ENCODE measurements around the gene PLA2G4A. TPM values are rescaled to one million over a fixed set of nuclear protein-coding genes. Genes with fewer than 3 reads are reported as not detected.

Gene PLA2G4A
- total and polyA plus RNA-seq, 2 experiments from 2014 or later: 1.1 to 3.8 TPM

DNA sequence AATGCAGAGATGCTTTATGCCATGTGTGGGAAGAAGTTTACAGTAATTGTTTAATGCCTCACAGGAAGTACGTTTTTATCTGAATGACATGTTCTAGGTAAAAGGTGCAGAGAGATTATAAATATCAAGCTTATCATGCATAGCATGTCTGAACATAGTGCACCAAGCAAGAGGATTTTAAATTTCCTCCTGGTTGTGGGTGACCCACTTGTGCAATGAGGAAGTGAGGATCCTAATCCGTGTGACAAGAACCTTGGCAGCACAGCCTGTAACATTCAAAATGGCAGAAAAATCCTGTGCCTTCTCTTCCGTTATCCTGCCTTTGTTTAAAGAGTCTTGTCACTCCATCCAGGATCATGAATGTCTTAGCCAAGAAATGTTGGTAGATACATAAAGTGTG lies 75.6 kb downstream of the PLA2G4A start (continued):
- TF ChIP-seq, protein P1, sequence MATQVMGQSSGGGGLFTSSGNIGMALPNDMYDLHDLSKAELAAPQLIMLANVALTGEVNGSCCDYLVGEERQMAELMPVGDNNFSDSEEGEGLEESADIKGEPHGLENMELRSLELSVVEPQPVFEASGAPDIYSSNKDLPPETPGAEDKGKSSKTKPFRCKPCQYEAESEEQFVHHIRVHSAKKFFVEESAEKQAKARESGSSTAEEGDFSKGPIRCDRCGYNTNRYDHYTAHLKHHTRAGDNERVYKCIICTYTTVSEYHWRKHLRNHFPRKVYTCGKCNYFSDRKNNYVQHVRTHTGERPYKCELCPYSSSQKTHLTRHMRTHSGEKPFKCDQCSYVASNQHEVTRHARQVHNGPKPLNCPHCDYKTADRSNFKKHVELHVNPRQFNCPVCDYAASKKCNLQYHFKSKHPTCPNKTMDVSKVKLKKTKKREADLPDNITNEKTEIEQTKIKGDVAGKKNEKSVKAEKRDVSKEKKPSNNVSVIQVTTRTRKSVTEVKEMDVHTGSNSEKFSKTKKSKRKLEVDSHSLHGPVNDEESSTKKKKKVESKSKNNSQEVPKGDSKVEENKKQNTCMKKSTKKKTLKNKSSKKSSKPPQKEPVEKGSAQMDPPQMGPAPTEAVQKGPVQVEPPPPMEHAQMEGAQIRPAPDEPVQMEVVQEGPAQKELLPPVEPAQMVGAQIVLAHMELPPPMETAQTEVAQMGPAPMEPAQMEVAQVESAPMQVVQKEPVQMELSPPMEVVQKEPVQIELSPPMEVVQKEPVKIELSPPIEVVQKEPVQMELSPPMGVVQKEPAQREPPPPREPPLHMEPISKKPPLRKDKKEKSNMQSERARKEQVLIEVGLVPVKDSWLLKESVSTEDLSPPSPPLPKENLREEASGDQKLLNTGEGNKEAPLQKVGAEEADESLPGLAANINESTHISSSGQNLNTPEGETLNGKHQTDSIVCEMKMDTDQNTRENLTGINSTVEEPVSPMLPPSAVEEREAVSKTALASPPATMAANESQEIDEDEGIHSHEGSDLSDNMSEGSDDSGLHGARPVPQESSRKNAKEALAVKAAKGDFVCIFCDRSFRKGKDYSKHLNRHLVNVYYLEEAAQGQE (IDR thresholded peaks at IDR 0.05; ENCODE audit: unreplicated experiment): no peak
- TF ChIP-seq STAT1 (IDR thresholded peaks at IDR 0.05; ENCODE audit: unreplicated experiment) (no peak), EZH2phosphoT487 (IDR thresholded peaks at IDR 0.05; ENCODE audit: unreplicated experiment) (no peak), EZH2 (IDR thresholded peaks at IDR 0.05; ENCODE audit: low read depth, unreplicated experiment) (no peak), CREB1 (CRISPR knock-in tag; IDR thresholded peaks at IDR 0.05; ENCODE audit: low read depth) (no peak), JUNB (IDR thresholded peaks at IDR 0.05; ENCODE audit: unreplicated experiment) (no peak), ZNF114 (CRISPR knock-in tag; IDR thresholded peaks at IDR 0.05) (no peak)

DNA sequence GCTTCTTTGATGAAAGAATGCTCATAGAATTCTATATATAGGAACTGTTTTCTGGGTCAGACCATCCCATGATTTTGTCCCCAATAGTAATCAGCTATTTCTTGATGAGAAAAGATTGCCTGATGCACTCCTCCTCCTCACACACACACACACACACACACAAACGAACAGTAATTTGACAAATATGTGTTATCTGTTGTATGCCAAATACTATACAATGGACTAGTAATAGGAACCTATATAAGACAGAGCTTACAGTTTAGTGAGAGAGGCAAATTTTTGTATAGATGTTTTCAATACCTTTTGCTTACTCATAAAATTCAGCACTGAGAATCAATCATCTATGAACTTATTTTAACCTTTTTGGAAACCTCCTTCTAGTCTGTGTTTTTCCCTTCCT lies 76.8 kb downstream of the PLA2G4A start:
- Mint-ChIP-seq H3K4me1 (peaks cover 23% of the 10 kb centered on the region), H3K27ac (no peak overlapping the region), H3K36me3 (ENCODE audit: low read depth) (no peaks in the 10 kb centered on the region), H3K27me3 (ENCODE audit: insufficient read depth, low read depth, poor library complexity) (no peaks in the 10 kb centered on the region), H3K9me3 (no peaks in the 10 kb centered on the region), H3K4me3 (no peak overlapping the region)
- no peak overlapping the region for H3K4me2 ChIP-seq
- no peaks in the 10 kb centered on the region for H3K9me2 ChIP-seq (ENCODE audit: insufficient read depth)
- H3K4me1 ChIP-seq (ENCODE audit: insufficient read depth): no peaks in the 10 kb centered on the region
- ATAC-seq (no peak), DNase-seq (ENCODE audit: low spot score) (no peak)
- H3K36me3 ChIP-seq (ENCODE audit: insufficient read depth): no peaks in the 10 kb centered on the region
- H3K27me3 ChIP-seq (ENCODE audit: insufficient read depth): no peaks in the 10 kb centered on the region
- TF ChIP-seq, protein P2, sequence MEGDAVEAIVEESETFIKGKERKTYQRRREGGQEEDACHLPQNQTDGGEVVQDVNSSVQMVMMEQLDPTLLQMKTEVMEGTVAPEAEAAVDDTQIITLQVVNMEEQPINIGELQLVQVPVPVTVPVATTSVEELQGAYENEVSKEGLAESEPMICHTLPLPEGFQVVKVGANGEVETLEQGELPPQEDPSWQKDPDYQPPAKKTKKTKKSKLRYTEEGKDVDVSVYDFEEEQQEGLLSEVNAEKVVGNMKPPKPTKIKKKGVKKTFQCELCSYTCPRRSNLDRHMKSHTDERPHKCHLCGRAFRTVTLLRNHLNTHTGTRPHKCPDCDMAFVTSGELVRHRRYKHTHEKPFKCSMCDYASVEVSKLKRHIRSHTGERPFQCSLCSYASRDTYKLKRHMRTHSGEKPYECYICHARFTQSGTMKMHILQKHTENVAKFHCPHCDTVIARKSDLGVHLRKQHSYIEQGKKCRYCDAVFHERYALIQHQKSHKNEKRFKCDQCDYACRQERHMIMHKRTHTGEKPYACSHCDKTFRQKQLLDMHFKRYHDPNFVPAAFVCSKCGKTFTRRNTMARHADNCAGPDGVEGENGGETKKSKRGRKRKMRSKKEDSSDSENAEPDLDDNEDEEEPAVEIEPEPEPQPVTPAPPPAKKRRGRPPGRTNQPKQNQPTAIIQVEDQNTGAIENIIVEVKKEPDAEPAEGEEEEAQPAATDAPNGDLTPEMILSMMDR (conservative IDR thresholded peaks at IDR 0.05; ENCODE audit: low read depth in 2 of 2): no peak
- TF ChIP-seq, protein P1 (IDR thresholded peaks at IDR 0.05; ENCODE audit: unreplicated experiment): no peak
- TF ChIP-seq CREB1 (CRISPR knock-in tag; IDR thresholded peaks at IDR 0.05; ENCODE audit: low read depth): no peak
- TF ChIP-seq ZNF114 (CRISPR knock-in tag; IDR thresholded peaks at IDR 0.05): no peak
- TF ChIP-seq JUNB (IDR thresholded peaks at IDR 0.05; ENCODE audit: unreplicated experiment): no peak
- no peak for TF ChIP-seq EZH2phosphoT487 (IDR thresholded peaks at IDR 0.05; ENCODE audit: unreplicated experiment)
- TF ChIP-seq POLR2AphosphoS5 (IDR thresholded peaks at IDR 0.05; ENCODE audit: low read depth): no peak
- no peak for TF ChIP-seq ZNF331 (CRISPR knock-in tag; IDR thresholded peaks at IDR 0.05; ENCODE audit: low read depth)
- no peak overlapping the region for H2AFZ ChIP-seq
- H4K20me1 ChIP-seq (replicated peaks; ENCODE audit: insufficient read depth): no peaks in the 10 kb centered on the region
- H3K27ac ChIP-seq (ENCODE audit: low read depth): no peak overlapping the region
- H3K79me2 ChIP-seq (replicated peaks; ENCODE audit: insufficient read depth): no peaks in the 10 kb centered on the region
- no peaks in the 10 kb centered on the region for H3F3A ChIP-seq (replicated peaks; ENCODE audit: low read depth)
- no peak overlapping the region for H3K4me3 ChIP-seq
